Ovary (tissue), 3 donors: ENCODE data around the gene TPGS1.

Experiments used
- CTCF ChIP-seq, 3 donors: fragments of 450-650 bp in 2 of 3; fragments of 200-600 bp in 1 of 3; IDR thresholded peaks; one replicate each; pipeline versions ENCODE4 v1.5.1 to v1.8.0; 2016 to 2022; ENCODE audit warnings: antibody characterized with exemption in 3 of 3, mild to moderate bottlenecking in 1 of 3
- EP300 ChIP-seq: sonication (generic); formaldehyde crosslinking; IDR thresholded peaks from one replicate; pipeline ENCODE4 v1.6.1; 2017; ENCODE audit warnings: antibody characterized with exemption
- donor health status: DM: no; HTN: no; CAD: no.

GRCh38 chr19:506404-507285 lies 652 bp upstream of the TPGS1 start:
- peak; percentile 94 to 99 (median 98) for TF ChIP-seq CTCF (IDR thresholded peaks at IDR 0.05)
- TF ChIP-seq EP300 = no peak
